SK-N-SH treated with all-trans-retinoic acid at 6 μM for 48 hours (cell line): ENCODE measurements around the gene ARHGAP26.

Experiments used
- ATAC-seq: fragments of 200-7000 bp; cut with Tn5 transposase; 3 replicates; pipeline ENCODE4 v1.9.1; 2020; ENCODE audit warnings: mild to moderate bottlenecking, moderate library complexity
- ARNTL ChIP-seq: fragments of 450-650 bp; formaldehyde crosslinking; IDR thresholded peaks from 2 replicates; pipeline ENCODE4 v1.5.0; 2020; ENCODE audit warnings: low read depth, mild to moderate bottlenecking, moderate library complexity, borderline replicate concordance
- BACH2 ChIP-seq: fragments of 250-450 bp; sonication (Bioruptor Pico); IDR thresholded peaks from 2 replicates; pipeline ENCODE4 v1.9.0; 2021; ENCODE audit warnings: mild to moderate bottlenecking, borderline replicate concordance
- CREB5 ChIP-seq: fragments of 250-450 bp; sonication (Bioruptor Pico); IDR thresholded peaks from 2 replicates; pipeline ENCODE4 v1.5.1; 2020; ENCODE audit warnings: low read depth, mild to moderate bottlenecking, moderate library complexity
- CSDC2 ChIP-seq: fragments of 250-450 bp; sonication (Bioruptor Pico); IDR thresholded peaks from 2 replicates; pipeline ENCODE4 v1.5.0; 2020; ENCODE audit warnings: mild to moderate bottlenecking, moderate library complexity
- CSRNP3 ChIP-seq: fragments of 250-450 bp; sonication (Bioruptor Pico); IDR thresholded peaks from 2 replicates; pipeline ENCODE4 v1.5.1; 2021; ENCODE audit warnings: mild to moderate bottlenecking, moderate library complexity
- ESRRG ChIP-seq: fragments of 250-450 bp; sonication (Bioruptor Pico); IDR thresholded peaks from 2 replicates; pipeline ENCODE4 v1.6.1; 2021; ENCODE audit warnings: mild to moderate bottlenecking
- GLIS3 ChIP-seq: fragments of 250-450 bp; sonication (Bioruptor Pico); IDR thresholded peaks from 2 replicates; pipeline ENCODE4 v1.5.0; 2020; ENCODE audit warnings: mild to moderate bottlenecking, moderate library complexity
- ISL1 ChIP-seq: fragments of 250-450 bp; sonication (Bioruptor Pico); IDR thresholded peaks from 2 replicates; pipeline ENCODE4 v2.1.2; 2022; ENCODE audit warnings: mild to moderate bottlenecking, moderate library complexity
- OSR1 ChIP-seq: fragments of 250-450 bp; sonication (Bioruptor Pico); IDR thresholded peaks from 2 replicates; pipeline ENCODE4 v1.8.0; 2022; ENCODE audit warnings: moderate library complexity, mild to moderate bottlenecking, inconsistent platforms
- PATZ1 ChIP-seq: fragments of 250-450 bp; sonication (Bioruptor Pico); IDR thresholded peaks from 2 replicates; pipeline ENCODE4 v1.8.0; 2020; ENCODE audit warnings: mild to moderate bottlenecking, moderate library complexity, borderline replicate concordance
- POU6F1 ChIP-seq: fragments of 250-450 bp; sonication (Bioruptor Pico); IDR thresholded peaks from 2 replicates; pipeline ENCODE4 v1.8.0; 2021; ENCODE audit warnings: low read depth, mild to moderate bottlenecking, moderate library complexity, borderline replicate concordance
- RARB ChIP-seq: fragments of 250-450 bp; sonication (Bioruptor Pico); IDR thresholded peaks from 2 replicates; pipeline ENCODE4 v1.8.0; 2021; ENCODE audit warnings: mild to moderate bottlenecking, moderate library complexity
- SNAI2 ChIP-seq: fragments of 250-450 bp; sonication (Bioruptor Pico); IDR thresholded peaks from 2 replicates; pipeline ENCODE4 v1.5.0; 2020; ENCODE audit warnings: mild to moderate bottlenecking, moderate library complexity
- TCF4 ChIP-seq: fragments of 250-450 bp; sonication (Bioruptor Pico); IDR thresholded peaks from 2 replicates; pipeline ENCODE4 v1.8.0; 2021; ENCODE audit warnings: mild to moderate bottlenecking, moderate library complexity, borderline replicate concordance
- TOX ChIP-seq: fragments of 250-450 bp; sonication (Bioruptor Pico); IDR thresholded peaks from 2 replicates; pipeline ENCODE4 v1.8.0; 2021; ENCODE audit warnings: mild to moderate bottlenecking, moderate library complexity, borderline replicate concordance
- TSHZ2 ChIP-seq: fragments of 250-450 bp; sonication (Bioruptor Pico); IDR thresholded peaks from 2 replicates; pipeline ENCODE4 v1.5.0; 2020; ENCODE audit warnings: mild to moderate bottlenecking, moderate library complexity
- ZC3H10 ChIP-seq: fragments of 250-450 bp; sonication (Bioruptor Pico); IDR thresholded peaks from 2 replicates; pipeline ENCODE4 v1.5.1; 2021; ENCODE audit warnings: mild to moderate bottlenecking, moderate library complexity
- ZFP30 ChIP-seq: fragments of 450-650 bp; formaldehyde crosslinking; IDR thresholded peaks from 2 replicates; pipeline ENCODE4 v1.5.0; 2022; ENCODE audit warnings: mild to moderate bottlenecking, moderate library complexity
- ZNF565 ChIP-seq: fragments of 450-650 bp; formaldehyde crosslinking; conservative IDR thresholded peaks from 2 replicates; pipeline ENCODE4 v1.5.0; 2020; ENCODE audit warnings: low read depth, mild to moderate bottlenecking, moderate library complexity
- ZNF8 ChIP-seq: fragments of 450-650 bp; formaldehyde crosslinking; IDR thresholded peaks from 2 replicates; pipeline ENCODE4 v1.5.0; 2020; ENCODE audit warnings: mild to moderate bottlenecking, moderate library complexity

ARHGAP26 gene

GRCh38 chr5:143215690-143216089 is 445.5 kb downstream of the ARHGAP26 start:
- no peak for ATAC-seq

GRCh38 chr5:143216211-143216610 is 446.0 kb downstream of the ARHGAP26 start:
- TF ChIP-seq CREB5 (no peak), TCF4 (CRISPR knock-in tag) (no peak), BACH2 (no peak), ISL1 (no peak), PATZ1 (CRISPR knock-in tag) (no peak), CSRNP3 (CRISPR knock-in tag) (no peak), ZNF8 (no peak), ZNF565 (no peak), TOX (CRISPR knock-in tag) (no peak), ZC3H10 (no peak), RARB (CRISPR knock-in tag) (no peak), SNAI2 (no peak), OSR1 (no peak), CSDC2 (CRISPR knock-in tag) (no peak), POU6F1 (CRISPR knock-in tag) (no peak), ZFP30 (no peak), ESRRG (CRISPR knock-in tag) (no peak), ARNTL (CRISPR knock-in tag) (no peak), GLIS3 (CRISPR knock-in tag) (no peak), TSHZ2 (CRISPR knock-in tag) (no peak)
- no peak for ATAC-seq

More at GRCh38 chr5:143215690-143216089, 445.5 kb downstream of the ARHGAP26 start:
- TF ChIP-seq ESRRG (CRISPR knock-in tag) (no peak), ZNF565 (no peak), TCF4 (CRISPR knock-in tag) (no peak), POU6F1 (CRISPR knock-in tag) (no peak), CSRNP3 (CRISPR knock-in tag) (no peak), RARB (CRISPR knock-in tag) (no peak), SNAI2 (no peak), ISL1 (no peak), ARNTL (CRISPR knock-in tag) (no peak), ZC3H10 (no peak), ZFP30 (no peak), ZNF8 (no peak), CSDC2 (CRISPR knock-in tag) (no peak), GLIS3 (CRISPR knock-in tag) (no peak), OSR1 (no peak)
